ENCODE measurements around the gene TDRD12.

TDRD12 gene

DNA sequence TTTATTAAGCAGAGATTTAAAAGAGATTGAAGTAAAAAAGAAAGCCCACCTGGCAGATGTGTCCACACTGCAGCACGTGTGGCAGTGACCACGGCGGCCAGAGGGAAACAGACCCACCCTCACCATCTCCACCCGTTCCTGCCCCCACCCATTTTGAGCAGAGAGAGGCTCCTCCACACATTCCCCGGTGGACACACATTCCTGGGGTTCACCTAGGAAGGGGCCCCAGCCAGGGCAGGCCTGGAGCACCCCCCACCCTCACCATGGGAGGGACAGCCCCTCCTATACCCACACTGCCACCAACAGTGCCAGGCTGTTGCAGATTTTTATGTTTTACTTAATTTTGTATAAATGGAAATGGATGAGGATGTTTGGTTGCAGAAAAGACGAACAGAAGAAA, 95.1 kb downstream of the TDRD12 start:
- H3K4me1 ChIP-seq, result peaks cover 15% of the 10 kb centered on the region
- no peak for TF ChIP-seq Cebpa-rat (IDR thresholded peaks at IDR 0.05)

DNA sequence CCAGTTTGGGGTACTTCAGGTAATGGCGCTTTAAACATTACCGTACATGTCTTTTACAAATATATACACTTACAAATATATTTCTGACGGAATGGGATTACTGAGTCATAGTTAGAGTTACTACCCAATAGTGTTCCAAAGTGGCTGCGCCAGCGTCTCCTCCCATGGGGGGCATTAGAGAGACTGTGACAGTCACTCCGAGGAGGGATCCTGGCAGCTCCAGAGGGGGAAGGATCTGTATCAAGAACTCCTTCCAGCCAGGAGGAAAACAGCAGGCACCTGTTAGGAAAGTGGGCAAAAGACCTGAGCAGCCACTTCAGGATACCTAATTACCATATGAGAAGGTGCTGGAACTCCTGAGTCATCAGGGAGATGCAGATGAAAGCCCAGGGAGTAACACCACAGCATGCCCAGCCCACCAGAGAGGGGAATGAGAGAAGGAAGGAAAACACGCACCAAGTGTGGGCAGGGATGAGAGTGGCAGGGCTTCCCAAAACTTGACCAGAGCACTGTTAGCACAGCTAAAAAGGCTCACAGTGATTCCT, 97.1 kb downstream of the TDRD12 start:
- H3K4me3 ChIP-seq, result no peak overlapping the region
- no peaks in the 10 kb centered on the region for H3K27me3 ChIP-seq
- no peaks in the 10 kb centered on the region for H4K20me1 ChIP-seq
- no peak for TF ChIP-seq Cebpa-rat (IDR thresholded peaks at IDR 0.05)
- no peak overlapping the region for H3K9ac ChIP-seq
- peaks cover 31% of the 10 kb centered on the region for H3K4me1 ChIP-seq
- no peak overlapping the region for H3K27ac ChIP-seq
- H3K4me2 ChIP-seq, result no peak overlapping the region
- no peaks in the 10 kb centered on the region for H3K9me3 ChIP-seq
- no peaks in the 10 kb centered on the region for H3K36me3 ChIP-seq

More for the DNA sequence above, 95.1 kb downstream of the TDRD12 start:
- no peak overlapping the region for H3K4me3 ChIP-seq
- H3K27me3 ChIP-seq, result no peaks in the 10 kb centered on the region
- no peak overlapping the region for H3K4me2 ChIP-seq
- H3K9ac ChIP-seq, result no peak overlapping the region
- no peaks in the 10 kb centered on the region for H4K20me1 ChIP-seq
- no peak overlapping the region for H3K27ac ChIP-seq
- H3K36me3 ChIP-seq, result no peaks in the 10 kb centered on the region
- H3K9me3 ChIP-seq, result no peaks in the 10 kb centered on the region

DNA sequence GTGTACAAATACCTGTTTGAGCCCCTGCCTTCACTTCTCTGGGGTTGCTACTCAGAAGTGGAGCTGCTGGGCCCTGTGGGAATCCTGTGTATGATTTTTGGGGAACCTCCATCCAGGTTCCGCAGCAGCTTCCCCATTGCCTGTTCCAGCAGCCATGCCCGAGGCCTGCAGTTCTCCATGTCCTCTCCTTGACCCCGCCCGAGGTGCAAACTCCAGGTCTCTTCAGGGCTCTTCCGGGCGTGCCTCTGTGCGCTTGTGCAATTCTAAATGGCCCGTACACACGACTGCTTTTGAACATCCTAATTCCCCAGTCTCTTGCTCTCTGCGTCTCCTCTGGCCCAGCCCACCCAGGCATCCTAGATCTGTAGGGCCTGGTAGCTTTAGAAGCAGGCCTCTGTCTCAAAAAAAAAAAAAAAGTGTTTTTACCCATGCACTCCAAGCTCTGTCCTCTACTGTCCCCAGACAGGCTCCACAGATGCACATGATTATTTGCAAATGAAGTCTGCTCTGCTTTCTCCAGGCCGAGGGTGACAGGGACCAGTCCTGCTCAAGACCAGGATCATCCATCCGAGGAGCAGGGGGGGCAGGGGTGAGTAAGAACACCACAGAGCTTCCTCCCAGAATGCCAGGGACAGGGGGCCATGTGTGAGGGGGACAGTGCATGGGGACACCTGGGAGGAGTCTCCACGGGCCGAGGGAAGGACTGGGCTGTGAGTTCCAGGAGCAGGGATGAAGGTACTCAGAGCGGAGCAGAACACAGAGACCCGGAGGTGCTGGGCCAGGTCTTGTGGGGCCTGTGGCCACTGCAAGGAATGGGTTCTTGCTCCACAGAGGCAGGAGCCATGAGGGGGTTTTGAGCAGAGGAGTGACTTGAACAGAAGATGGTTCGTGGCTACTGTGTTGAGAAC, 98.3 kb downstream of the TDRD12 start:
- H4K20me1 ChIP-seq, result no peaks in the 10 kb centered on the region
- H3K4me3 ChIP-seq, result no peak overlapping the region
- H3K27ac ChIP-seq, result no peak overlapping the region
- H3K36me3 ChIP-seq, result no peaks in the 10 kb centered on the region
- H3K4me1 ChIP-seq, result peaks cover 31% of the 10 kb centered on the region
- H3K4me2 ChIP-seq, result peak overlapping the region; percentile 5; the same call in 1 of the 2 replicates
- H3K27me3 ChIP-seq, result no peaks in the 10 kb centered on the region
- H3K9me3 ChIP-seq, result no peaks in the 10 kb centered on the region
- no peak for TF ChIP-seq Cebpa-rat (IDR thresholded peaks at IDR 0.05)
- no peak overlapping the region for H3K9ac ChIP-seq

DNA sequence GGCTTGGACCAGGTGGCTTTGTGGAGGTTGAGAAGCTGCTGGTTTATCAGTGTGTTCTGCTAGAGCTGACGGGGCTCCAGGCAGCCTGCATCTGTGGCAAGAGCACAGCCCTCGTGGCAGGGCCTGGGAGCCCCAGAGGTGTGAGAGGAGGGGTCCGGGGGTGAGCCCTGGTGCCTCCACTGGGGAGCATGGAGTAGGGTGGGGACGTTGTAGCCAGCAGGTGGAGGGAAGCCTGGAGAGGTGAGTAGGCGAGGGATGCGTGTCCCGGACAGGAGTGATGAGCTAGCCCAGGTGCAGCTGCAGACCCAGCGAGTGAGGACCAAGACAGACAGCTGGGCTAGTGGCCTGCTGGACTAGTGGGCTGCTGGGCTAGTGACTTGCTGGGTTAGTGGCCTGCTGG, 99.0 kb downstream of the TDRD12 start:
- no peak overlapping the region for H3K4me3 ChIP-seq

GRCh38 chr19:32819419-32820400, 100.1 kb downstream of the TDRD12 start:
- Histone ChIP-seq H3K36me3 (no peaks in the 10 kb centered on the region), H3K4me1 (peaks cover 31% of the 10 kb centered on the region), H3K27ac (no peak overlapping the region), H3K4me2 (peak overlapping the region; percentile 72), H4K20me1 (no peaks in the 10 kb centered on the region), H3K9me3 (no peaks in the 10 kb centered on the region), H3K4me3 (no peak overlapping the region), H3K9ac (no peak overlapping the region), H3K27me3 (no peaks in the 10 kb centered on the region)
- TF ChIP-seq Cebpa-rat (IDR thresholded peaks at IDR 0.05), result no peak

More for the DNA sequence above, 99.0 kb downstream of the TDRD12 start:
- no peak overlapping the region for H3K27ac ChIP-seq
- H3K36me3 ChIP-seq, result no peaks in the 10 kb centered on the region
- no peak for TF ChIP-seq Cebpa-rat (IDR thresholded peaks at IDR 0.05)
- peaks cover 31% of the 10 kb centered on the region for H3K4me1 ChIP-seq
- H3K9me3 ChIP-seq, result no peaks in the 10 kb centered on the region
- H3K27me3 ChIP-seq, result no peaks in the 10 kb centered on the region
- no peak overlapping the region for H3K9ac ChIP-seq
- no peak overlapping the region for H3K4me2 ChIP-seq
- H4K20me1 ChIP-seq, result no peaks in the 10 kb centered on the region

- no peak for TF ChIP-seq Cebpa-rat (IDR thresholded peaks at IDR 0.05)
- H3K36me3 ChIP-seq, result no peaks in the 10 kb centered on the region
- no peak overlapping the region for H3K4me2 ChIP-seq
- H3K9ac ChIP-seq, result no peak overlapping the region
- H3K4me1 ChIP-seq, result peaks cover 26% of the 10 kb centered on the region
- no peak overlapping the region for H3K4me3 ChIP-seq
- no peaks in the 10 kb centered on the region for H3K9me3 ChIP-seq
- no peak overlapping the region for H3K27ac ChIP-seq
- H3K27me3 ChIP-seq, result no peaks in the 10 kb centered on the region
- no peaks in the 10 kb centered on the region for H4K20me1 ChIP-seq
Observed at GRCh38 chr19:32822916-32823746, 103.6 kb downstream of the TDRD12 start.

GRCh38 chr19:32823747-32824102, 104.2 kb downstream of the TDRD12 start:
- H3K27ac ChIP-seq, result no peak overlapping the region
- H3K9me3 ChIP-seq, result no peaks in the 10 kb centered on the region
- H3K9ac ChIP-seq, result no peak overlapping the region
- no peak for TF ChIP-seq Cebpa-rat (IDR thresholded peaks at IDR 0.05)
- peaks cover 21% of the 10 kb centered on the region for H3K4me1 ChIP-seq
- no peak overlapping the region for H3K4me3 ChIP-seq
- no peak overlapping the region for H3K4me2 ChIP-seq
- H3K27me3 ChIP-seq, result no peaks in the 10 kb centered on the region
- no peaks in the 10 kb centered on the region for H4K20me1 ChIP-seq
- no peaks in the 10 kb centered on the region for H3K36me3 ChIP-seq

DNA sequence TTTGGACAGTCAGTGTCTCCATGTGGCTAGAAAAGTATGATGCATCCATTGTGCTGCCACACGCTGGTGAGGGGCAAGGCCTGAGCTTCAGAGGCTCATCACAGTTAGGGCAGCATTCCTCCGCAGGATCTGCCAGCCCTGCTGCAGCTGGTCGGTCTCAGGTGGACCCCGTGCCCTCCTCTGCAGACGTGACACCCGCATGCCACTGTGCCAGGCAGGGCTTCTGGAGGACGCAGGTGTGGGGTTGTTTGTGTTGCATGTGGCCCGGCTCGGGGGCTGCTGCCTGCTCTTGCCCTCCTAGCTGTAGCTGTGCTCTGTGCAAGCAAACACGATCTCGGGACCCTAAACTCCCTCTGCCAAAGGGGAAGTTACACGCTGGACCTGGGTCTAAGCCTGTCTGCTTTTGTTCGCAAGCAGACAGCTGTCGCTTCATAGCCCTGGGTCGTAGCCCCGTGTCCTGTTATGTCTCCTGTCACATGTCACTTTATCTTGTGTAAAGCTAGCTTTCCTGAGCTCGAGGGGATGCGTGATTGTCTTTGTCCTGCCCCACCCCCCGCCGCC, 104.7 kb downstream of the TDRD12 start:
- H3K9me3 ChIP-seq, result no peaks in the 10 kb centered on the region
- H4K20me1 ChIP-seq, result no peaks in the 10 kb centered on the region
- H3K27ac ChIP-seq, result no peak overlapping the region
- no peaks in the 10 kb centered on the region for H3K36me3 ChIP-seq
- no peak overlapping the region for H3K9ac ChIP-seq
- no peaks in the 10 kb centered on the region for H3K27me3 ChIP-seq
- no peak for TF ChIP-seq Cebpa-rat (IDR thresholded peaks at IDR 0.05)
- peak overlapping the region; percentile 8; the same call in 1 of the 2 replicates for H3K4me2 ChIP-seq
- H3K4me3 ChIP-seq, result no peak overlapping the region
- H3K4me1 ChIP-seq, result peaks cover 20% of the 10 kb centered on the region
